CD1c-positive myeloid dendritic cell (primary cell): ENCODE measurements around the gene NOS3.

ENCODE experiments used
- DNase-seq: peaks from one replicate; pipeline ENCODE4 v3.0.0-alpha.2; 2016; ENCODE audit errors: extremely low spot score

Gene NOS3

GRCh38 chr7:150952331-150953050, 38.3 kb upstream of the NOS3 start:
- no peak for DNase-seq

- DNase-seq, result no peak
Measured at GRCh38 chr7:150953061-150953997, 37.5 kb upstream of the NOS3 start.

GRCh38 chr7:150954201-150954985, 36.4 kb upstream of the NOS3 start:
- DNase-seq, result no peak

GRCh38 chr7:150954986-150955518, 35.8 kb upstream of the NOS3 start:
- DNase-seq, result no peak

- no peak for DNase-seq
Measured at GRCh38 chr7:150955519-150956394, 35.1 kb upstream of the NOS3 start.

GRCh38 chr7:150956395-150957132, 34.3 kb upstream of the NOS3 start:
- DNase-seq, result no peak

GRCh38 chr7:150957133-150958020, 33.4 kb upstream of the NOS3 start:
- DNase-seq, result no peak

- DNase-seq, result no peak
Measured at GRCh38 chr7:150958062-150958552, 32.7 kb upstream of the NOS3 start.

- no peak for DNase-seq
Measured at GRCh38 chr7:150958597-150958996, 32.2 kb upstream of the NOS3 start.

GRCh38 chr7:150959081-150959480, 31.7 kb upstream of the NOS3 start:
- DNase-seq, result no peak

GRCh38 chr7:150959739-150960734, 30.8 kb upstream of the NOS3 start:
- DNase-seq, result peak; percentile 26

GRCh38 chr7:150961510-150962289, 29.1 kb upstream of the NOS3 start:
- DNase-seq, result no peak

- DNase-seq, result no peak
Measured at GRCh38 chr7:150962290-150962552, 28.6 kb upstream of the NOS3 start.

- peak; percentile 54 for DNase-seq
Measured at GRCh38 chr7:150962553-150963399, 28.0 kb upstream of the NOS3 start.

- DNase-seq, result no peak
Measured at GRCh38 chr7:150963707-150964559, 26.9 kb upstream of the NOS3 start.
